ENCODE results near the gene ADH1B. TPM values are rescaled to one million over a fixed set of nuclear protein-coding genes. Genes with fewer than 3 reads are reported as not detected.

Gene ADH1B
- polyA plus RNA-seq, 1 donor = 9.6 TPM

Other genes with a start within 250 kb of the ADH1B start
- 183 TPM for gene ADH5, start 232.6 kb downstream of the ADH1B start, polyA plus RNA-seq
- gene ADH4, start 177.1 kb downstream of the ADH1B start, polyA plus RNA-seq = 14.4 TPM
- gene ADH6, start 102.2 kb downstream of the ADH1B start, polyA plus RNA-seq = 2.8 TPM
- gene ADH1A, start 30.4 kb downstream of the ADH1B start, polyA plus RNA-seq = 1.3 TPM
- gene ADH1C, start 31.3 kb upstream of the ADH1B start, polyA plus RNA-seq = 40.5 TPM
- gene ADH7, start 113.9 kb upstream of the ADH1B start, polyA plus RNA-seq = not detected
- 0.03 TPM for gene C4orf17, start 189.6 kb upstream of the ADH1B start, polyA plus RNA-seq
- gene TRMT10A, start 242.6 kb upstream of the ADH1B start, polyA plus RNA-seq = 9.4 TPM

Measured in large intestine (tissue), 1 donor.